KMS-11 (cell line): Measurements from ENCODE around the gene CLCNKA.
"Not testable (repeated sequence)": the region's sequence is repeated elsewhere in the genome, so short reads cannot be mapped to it uniquely, and the experiment has no call there.

Experiments used
- H2AFZ ChIP-seq: fragments of 200-600 bp; sonication (generic); 2 replicates; pipeline ENCODE4 v1.6.1; 2016; ENCODE audit warnings: antibody characterized with exemption, mixed run types, low read depth
- H3K27ac ChIP-seq: fragments of 200-600 bp; sonication (generic); 2 replicates; pipeline ENCODE4 v1.6.1; 2016; ENCODE audit warnings: mild to moderate bottlenecking, mixed run types
- H3K27me3 ChIP-seq: fragments of 200-600 bp; sonication (generic); 2 replicates; pipeline ENCODE4 v1.6.1; 2017; ENCODE audit warnings: mild to moderate bottlenecking, low read depth, mixed run types, moderate library complexity; ENCODE audit not compliant: insufficient read depth
- H3K36me3 ChIP-seq: fragments of 200-600 bp; sonication (generic); 2 replicates; pipeline ENCODE4 v1.6.1; 2017; ENCODE audit warnings: mild to moderate bottlenecking, mixed run types; ENCODE audit not compliant: insufficient read depth
- H3K4me1 ChIP-seq: fragments of 200-600 bp; sonication (generic); 2 replicates; pipeline ENCODE4 v1.6.1; 2016; ENCODE audit warnings: mild to moderate bottlenecking, low read depth, mixed run types; ENCODE audit not compliant: poor library complexity, severe bottlenecking
- H3K4me2 ChIP-seq: fragments of 200-600 bp; sonication (generic); 2 replicates; pipeline ENCODE4 v1.7.0; 2016; ENCODE audit warnings: mild to moderate bottlenecking, mixed run types
- H3K4me3 ChIP-seq: fragments of 200-600 bp; sonication (generic); IDR thresholded peaks from 2 replicates; pipeline ENCODE4 v1.6.1; 2017; ENCODE audit warnings: low read depth, low read length, mixed read lengths; ENCODE audit not compliant: insufficient read depth
- H3K79me2 ChIP-seq: fragments of 200-600 bp; sonication (generic); 2 replicates; pipeline ENCODE4 v1.6.1; 2016; ENCODE audit warnings: low read depth, mixed run types; ENCODE audit not compliant: insufficient read depth
- H3K9ac ChIP-seq: fragments of 200-600 bp; sonication (generic); 2 replicates; pipeline ENCODE4 v1.6.1; 2016; ENCODE audit warnings: mild to moderate bottlenecking, mixed run types
- H4K20me1 ChIP-seq: fragments of 200-600 bp; sonication (generic); 2 replicates; pipeline ENCODE4 v1.6.1; 2016; ENCODE audit warnings: mild to moderate bottlenecking, mixed run types; ENCODE audit not compliant: insufficient read depth
- TF ChIP-seq, protein P1 (sequence below): fragments of 200-600 bp; sonication (generic); conservative IDR thresholded peaks from 2 replicates; pipeline ENCODE4 v1.6.1; 2017; ENCODE audit warnings: low read depth, mild to moderate bottlenecking, antibody characterized with exemption, low read length, moderate library complexity, mixed read lengths

The CLCNKA gene

DNA sequence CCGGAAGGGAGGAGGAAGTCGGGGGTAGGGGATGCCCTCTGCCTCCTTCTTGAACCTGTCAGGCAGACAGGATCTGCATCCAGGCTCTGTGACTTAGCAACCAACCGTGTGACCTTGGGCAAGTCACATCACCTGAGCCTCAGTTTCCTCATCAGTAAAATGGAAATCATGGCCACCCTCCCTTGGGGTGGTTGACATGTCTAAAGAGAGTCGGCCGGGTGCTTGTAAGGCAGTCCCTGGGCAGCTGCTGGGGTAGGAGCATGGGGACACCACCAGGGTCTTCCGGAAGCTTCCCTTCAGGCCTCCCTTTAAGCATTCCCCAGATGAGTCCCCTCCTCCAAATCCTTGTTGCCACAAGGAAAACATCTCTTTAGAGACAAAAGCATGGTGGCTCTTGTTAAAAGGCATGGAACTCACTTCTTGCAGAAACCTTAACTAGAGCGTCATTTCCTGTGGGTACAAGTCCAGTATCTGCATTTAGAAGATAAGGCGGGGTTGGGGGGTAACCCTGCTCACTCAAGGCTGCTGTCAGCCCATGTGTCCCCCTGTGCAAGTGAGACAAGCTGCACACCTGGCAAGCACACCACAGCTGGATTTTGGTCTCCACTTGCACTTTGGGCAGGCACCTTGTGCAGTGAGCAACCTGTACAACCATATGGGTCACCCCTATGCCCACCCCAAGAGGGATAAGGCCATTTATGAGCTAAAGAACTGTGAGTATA is 32.1 kb downstream of the CLCNKA start:
- Histone ChIP-seq H3K4me1 (no peaks in the 10 kb centered on the region), H3K4me3 (no peak overlapping the region), H2AFZ (no peak overlapping the region), H3K36me3 (no peaks in the 10 kb centered on the region), H3K27ac (no peak overlapping the region), H3K27me3 (no peaks in the 10 kb centered on the region; the same call in 1 of the 2 replicates), H3K79me2 (no peaks in the 10 kb centered on the region), H3K4me2 (no peak overlapping the region), H3K9ac (no peak overlapping the region), H4K20me1 (no peaks in the 10 kb centered on the region)
- TF ChIP-seq, protein P1, sequence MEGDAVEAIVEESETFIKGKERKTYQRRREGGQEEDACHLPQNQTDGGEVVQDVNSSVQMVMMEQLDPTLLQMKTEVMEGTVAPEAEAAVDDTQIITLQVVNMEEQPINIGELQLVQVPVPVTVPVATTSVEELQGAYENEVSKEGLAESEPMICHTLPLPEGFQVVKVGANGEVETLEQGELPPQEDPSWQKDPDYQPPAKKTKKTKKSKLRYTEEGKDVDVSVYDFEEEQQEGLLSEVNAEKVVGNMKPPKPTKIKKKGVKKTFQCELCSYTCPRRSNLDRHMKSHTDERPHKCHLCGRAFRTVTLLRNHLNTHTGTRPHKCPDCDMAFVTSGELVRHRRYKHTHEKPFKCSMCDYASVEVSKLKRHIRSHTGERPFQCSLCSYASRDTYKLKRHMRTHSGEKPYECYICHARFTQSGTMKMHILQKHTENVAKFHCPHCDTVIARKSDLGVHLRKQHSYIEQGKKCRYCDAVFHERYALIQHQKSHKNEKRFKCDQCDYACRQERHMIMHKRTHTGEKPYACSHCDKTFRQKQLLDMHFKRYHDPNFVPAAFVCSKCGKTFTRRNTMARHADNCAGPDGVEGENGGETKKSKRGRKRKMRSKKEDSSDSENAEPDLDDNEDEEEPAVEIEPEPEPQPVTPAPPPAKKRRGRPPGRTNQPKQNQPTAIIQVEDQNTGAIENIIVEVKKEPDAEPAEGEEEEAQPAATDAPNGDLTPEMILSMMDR: no peak

DNA sequence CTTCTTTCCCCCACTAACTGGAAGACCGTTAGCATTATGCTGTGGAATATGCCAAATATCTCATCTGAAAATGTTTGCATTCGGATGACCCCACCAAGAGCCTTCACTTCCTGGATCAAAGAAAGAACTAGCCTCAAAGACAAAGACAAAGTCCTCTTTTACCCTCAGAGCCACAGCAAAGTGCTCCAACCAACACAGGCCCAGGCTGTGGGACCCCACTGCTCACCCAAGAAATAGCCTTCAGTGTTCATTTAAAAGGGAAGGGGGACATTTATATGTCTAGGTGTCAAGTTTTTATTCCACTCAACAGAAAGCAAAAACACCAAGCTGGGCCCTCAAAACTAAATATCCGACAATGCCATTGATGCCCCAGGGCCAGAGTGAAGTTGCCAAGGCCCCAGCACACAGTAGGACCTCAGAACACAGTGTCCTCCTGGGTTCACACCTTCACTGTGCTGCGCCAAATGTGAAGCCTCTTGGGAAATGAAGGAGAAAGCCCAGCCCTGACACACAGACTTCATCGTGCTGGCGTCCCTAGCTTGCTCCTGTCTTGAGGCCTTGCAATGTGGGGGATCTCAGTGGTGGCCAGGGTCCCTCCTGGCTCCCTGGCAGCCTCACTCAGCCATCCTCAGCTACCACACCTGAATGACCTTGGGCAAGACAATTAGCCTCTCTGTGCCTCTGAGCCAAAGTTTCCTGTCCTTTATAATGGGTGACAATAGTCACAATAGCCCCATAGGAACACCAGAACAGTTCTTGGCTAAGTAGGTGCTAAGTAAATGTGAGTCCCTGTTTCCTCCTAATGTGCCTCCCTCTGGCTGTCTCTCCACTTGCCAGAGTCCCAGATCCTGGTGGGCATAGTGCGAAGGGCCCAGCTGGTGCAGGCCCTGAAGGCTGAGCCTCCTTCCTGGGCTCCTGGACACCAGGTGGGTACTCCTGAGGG is 33.0 kb downstream of the CLCNKA start:
- no peak overlapping the region for H3K9ac ChIP-seq
- H3K4me2 ChIP-seq: no peak overlapping the region
- H3K27ac ChIP-seq: no peak overlapping the region
- H4K20me1 ChIP-seq: no peaks in the 10 kb centered on the region
- TF ChIP-seq, protein P1: no peak
- no peaks in the 10 kb centered on the region for H3K79me2 ChIP-seq
- H3K4me3 ChIP-seq: no peak overlapping the region
- no peaks in the 10 kb centered on the region for H3K36me3 ChIP-seq
- no peak overlapping the region for H2AFZ ChIP-seq
- no peaks in the 10 kb centered on the region for H3K4me1 ChIP-seq
- no peaks in the 10 kb centered on the region; the same call in 1 of the 2 replicates for H3K27me3 ChIP-seq

DNA sequence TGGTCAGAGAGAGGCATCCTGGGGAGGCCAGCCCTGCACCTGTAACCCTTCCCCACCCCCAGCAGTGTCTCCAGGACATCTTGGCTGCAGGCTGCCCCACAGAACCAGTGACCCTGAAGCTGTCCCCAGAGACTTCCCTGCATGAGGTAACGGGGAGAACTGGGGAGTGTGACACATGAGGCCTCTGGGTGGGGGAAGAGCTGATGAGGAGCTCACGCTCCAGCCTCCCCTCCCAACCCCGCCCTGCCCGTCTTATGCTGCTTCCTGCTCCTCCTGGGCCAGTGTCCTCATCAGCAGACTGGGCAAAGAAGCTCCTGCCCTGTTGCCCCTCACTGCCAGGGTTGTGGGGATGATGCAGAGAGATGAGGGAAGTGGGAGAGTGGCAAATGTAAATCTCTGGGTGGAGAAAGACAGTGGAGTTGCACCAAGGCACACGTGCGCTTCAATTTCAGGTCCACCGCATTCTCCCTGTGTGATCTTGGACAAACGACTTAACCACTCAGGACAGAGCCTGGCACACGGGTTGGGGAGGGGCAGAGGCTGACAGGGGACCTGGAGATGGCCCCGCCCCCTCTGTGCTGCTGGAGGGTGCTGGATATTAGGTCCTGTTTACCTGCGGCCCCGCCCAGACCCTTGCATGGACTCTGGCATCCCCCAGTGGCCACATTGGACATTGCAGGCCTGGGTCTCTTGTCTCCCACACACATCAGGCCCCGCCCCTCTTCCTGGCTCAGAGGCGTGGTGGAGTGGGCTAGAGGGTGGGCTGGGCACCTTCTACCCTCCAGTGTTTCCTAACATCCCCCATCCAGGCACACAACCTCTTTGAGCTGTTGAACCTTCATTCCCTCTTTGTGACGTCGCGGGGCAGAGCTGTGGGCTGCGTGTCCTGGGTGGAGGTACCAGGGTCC is 34.0 kb downstream of the CLCNKA start:
- H3K4me2 ChIP-seq: no peak overlapping the region
- TF ChIP-seq, protein P1: peak; percentile 91
- H2AFZ ChIP-seq: no peak overlapping the region

DNA sequence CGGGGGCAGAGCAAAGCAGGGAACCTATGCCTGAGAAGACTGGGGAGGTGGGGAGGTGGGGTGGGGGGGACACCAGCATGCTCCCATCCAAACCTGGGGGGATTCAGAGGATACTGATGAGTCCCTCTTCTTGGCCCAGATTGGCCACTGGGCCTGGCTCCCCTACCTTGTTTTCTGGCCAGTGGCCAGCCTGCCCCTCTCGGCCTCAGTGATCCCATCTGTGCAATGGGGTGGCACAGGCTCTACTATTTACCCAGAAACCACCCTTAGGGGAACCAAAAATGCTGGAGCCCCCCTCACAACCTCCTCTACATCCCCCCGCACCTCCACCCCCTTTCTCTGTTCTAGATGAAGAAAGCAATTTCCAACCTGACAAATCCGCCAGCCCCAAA is 34.7 kb downstream of the CLCNKA start:
- not testable (repeated sequence) for H4K20me1 ChIP-seq, H3K27ac ChIP-seq, H3K36me3 ChIP-seq, H3K4me3 ChIP-seq, H3K4me1 ChIP-seq, H2AFZ ChIP-seq, H3K79me2 ChIP-seq, H3K4me2 ChIP-seq, H3K9ac ChIP-seq, H3K27me3 ChIP-seq

More for the DNA sequence above, 34.0 kb downstream of the CLCNKA start:
- no peaks in the 10 kb centered on the region for H3K4me1 ChIP-seq
- no peaks in the 10 kb centered on the region for H3K79me2 ChIP-seq
- H3K27me3 ChIP-seq: no peaks in the 10 kb centered on the region
- H3K9ac ChIP-seq: no peak overlapping the region
- H4K20me1 ChIP-seq: no peaks in the 10 kb centered on the region
- H3K36me3 ChIP-seq: no peaks in the 10 kb centered on the region
- H3K4me3 ChIP-seq: no peak overlapping the region
- no peak overlapping the region for H3K27ac ChIP-seq

DNA sequence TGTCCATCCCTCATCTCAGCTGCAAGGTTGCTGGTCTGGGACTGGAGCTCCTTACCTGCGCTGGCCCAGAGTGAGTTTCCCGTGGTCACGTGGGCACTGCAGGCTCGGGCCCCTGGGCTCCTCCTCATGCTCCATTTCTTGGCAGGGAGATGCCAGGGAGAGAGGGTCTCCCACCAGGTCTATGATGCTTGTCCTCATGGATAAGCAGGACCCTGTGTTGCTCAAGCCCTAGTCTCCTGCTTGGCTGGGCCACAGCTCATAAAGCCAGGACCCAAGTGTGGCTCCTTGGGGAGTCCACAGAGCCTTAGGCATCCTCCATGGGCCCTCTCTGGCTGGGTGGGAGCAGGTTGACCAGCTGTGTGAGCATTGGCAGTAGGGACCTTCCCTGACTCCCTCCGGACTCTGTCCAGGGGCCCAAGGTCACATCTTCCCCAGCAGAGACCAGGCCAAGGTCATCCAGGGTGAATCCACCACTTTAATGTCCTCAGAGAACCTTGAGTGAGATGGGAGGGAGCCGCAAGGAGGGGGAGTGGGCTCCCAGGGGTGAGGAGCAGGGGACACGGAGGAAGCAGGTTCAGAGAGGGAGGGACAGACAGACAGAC is 35.6 kb downstream of the CLCNKA start:
- not testable (repeated sequence) for H3K9ac ChIP-seq, H3K36me3 ChIP-seq, H4K20me1 ChIP-seq, H3K79me2 ChIP-seq, H3K27ac ChIP-seq, H3K4me3 ChIP-seq, H3K27me3 ChIP-seq, H3K4me1 ChIP-seq, H3K4me2 ChIP-seq, H2AFZ ChIP-seq

DNA sequence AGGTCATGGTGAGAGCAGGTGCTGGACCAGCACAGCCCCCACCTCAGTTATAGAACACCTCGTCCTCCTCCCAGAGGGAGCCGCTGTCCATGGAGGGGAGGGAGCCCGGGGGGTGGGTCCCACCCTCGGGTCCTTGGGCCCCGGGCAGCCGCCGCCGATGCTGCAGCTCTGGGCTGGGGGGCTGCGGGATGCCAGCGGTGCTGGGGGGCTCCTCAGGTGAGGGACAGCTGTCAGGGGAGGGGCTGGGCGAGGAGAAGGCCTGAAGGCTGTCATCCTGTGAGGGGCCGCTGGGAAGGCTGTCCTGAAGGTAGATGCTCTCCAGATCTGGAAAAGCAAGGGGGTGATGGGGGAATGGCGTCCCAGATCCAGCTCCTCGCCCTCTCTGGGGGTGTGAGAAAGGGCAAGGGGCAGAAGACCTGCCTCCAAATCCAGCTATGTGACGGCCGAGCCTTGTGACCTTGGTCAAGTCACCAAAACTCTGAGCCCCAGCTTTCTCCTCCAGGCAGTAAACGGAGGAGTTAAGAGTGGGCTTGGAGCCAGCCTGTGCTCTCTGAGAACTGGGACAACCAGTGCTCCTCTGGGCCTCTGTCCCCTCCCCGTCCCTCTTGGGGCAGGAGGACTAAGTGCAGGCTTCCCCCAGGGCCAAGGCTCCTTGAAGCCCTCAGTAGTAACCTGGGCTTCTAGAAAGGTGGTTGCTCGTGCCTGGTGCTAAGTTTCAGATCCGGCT is 36.7 kb downstream of the CLCNKA start:
- not testable (repeated sequence) for H3K9ac ChIP-seq, H3K4me3 ChIP-seq, H3K79me2 ChIP-seq, H3K36me3 ChIP-seq, H3K27me3 ChIP-seq, H3K27ac ChIP-seq, H2AFZ ChIP-seq, H4K20me1 ChIP-seq, H3K4me1 ChIP-seq, H3K4me2 ChIP-seq
